OCI-LY1 (cell line): ENCODE data around the gene CCDC117.

Experiments used
- H2AFZ ChIP-seq: fragments of 200-600 bp; sonication (generic), shearing (Covaris generic); 2 replicates; pipeline ENCODE4 v1.6.0; 2014; ENCODE audit warnings: antibody characterized with exemption, mild to moderate bottlenecking, low read length
- H3F3A ChIP-seq: fragments of 200-600 bp; sonication (generic), shearing (Covaris generic); 2 replicates; pipeline ENCODE4 v1.6.0; 2014; ENCODE audit warnings: mild to moderate bottlenecking, antibody characterized with exemption, low read length, moderate library complexity; ENCODE audit not compliant: insufficient read depth
- H3K27ac ChIP-seq: fragments of 200-600 bp; sonication (generic); 2 replicates; pipeline ENCODE4 v1.5.1; 2014; ENCODE audit warnings: low read length, mixed run types, mild to moderate bottlenecking, low read depth; ENCODE audit not compliant: poor library complexity, severe bottlenecking
- H3K27me3 ChIP-seq: fragments of 200-600 bp; sonication (generic); 2 replicates; pipeline ENCODE4 v1.6.0; 2014; ENCODE audit warnings: antibody characterized with exemption, mild to moderate bottlenecking, low read length, moderate library complexity; ENCODE audit not compliant: insufficient read depth
- H3K36me3 ChIP-seq: fragments of 200-600 bp; sonication (generic); 2 replicates; pipeline ENCODE4 v1.6.1; 2014; ENCODE audit warnings: mild to moderate bottlenecking, antibody characterized with exemption, low read length, moderate library complexity, mixed read lengths; ENCODE audit not compliant: insufficient read depth
- H3K4me1 ChIP-seq: fragments of 200-600 bp; sonication (generic); 2 replicates; pipeline ENCODE4 v1.5.1; 2014; ENCODE audit warnings: mild to moderate bottlenecking, low read length, moderate library complexity; ENCODE audit not compliant: insufficient read depth, severe bottlenecking
- H3K4me2 ChIP-seq: fragments of 200-600 bp; sonication (generic), shearing (Covaris generic); 2 replicates; pipeline ENCODE4 v1.6.1; 2014; ENCODE audit warnings: low read length
- H3K4me3 ChIP-seq: fragments of 200-600 bp; sonication (generic); 2 replicates; pipeline ENCODE4 v1.5.1; 2014; ENCODE audit warnings: low read length, low read depth, mild to moderate bottlenecking, mixed read lengths; ENCODE audit not compliant: poor library complexity, severe bottlenecking
- H3K79me2 ChIP-seq: fragments of 200-600 bp; shearing (Covaris generic); 2 replicates; pipeline ENCODE4 v1.6.1; 2016; ENCODE audit warnings: mixed run types, low read length, mixed read lengths; ENCODE audit not compliant: insufficient read depth
- H3K9ac ChIP-seq: fragments of 200-600 bp; sonication (generic), shearing (Covaris generic); 2 replicates; pipeline ENCODE4 v1.6.1; 2014; ENCODE audit warnings: mild to moderate bottlenecking, low read length, mixed read lengths
- H3K9me2 ChIP-seq: fragments of 200-600 bp; sonication (generic), shearing (Covaris generic); 2 replicates; pipeline ENCODE4 v1.6.1; 2014; ENCODE audit warnings: low read depth, mild to moderate bottlenecking, low read length, mixed read lengths
- H3K9me3 ChIP-seq: fragments of 200-600 bp; shearing (Covaris generic); 2 replicates; pipeline ENCODE4 v1.6.1; 2014; ENCODE audit warnings: low read length, mixed read lengths
- H4K20me1 ChIP-seq: fragments of 200-600 bp; sonication (generic), shearing (Covaris generic); 2 replicates; pipeline ENCODE4 v1.6.0; 2016; ENCODE audit warnings: mild to moderate bottlenecking, low read length; ENCODE audit not compliant: insufficient read depth
- EZH2 ChIP-seq: fragments of 200-600 bp; sonication (generic), shearing (Covaris generic); IDR thresholded peaks from 2 replicates; pipeline ENCODE4 v1.8.0; 2017; ENCODE audit warnings: borderline replicate concordance, mixed run types, mild to moderate bottlenecking, antibody characterized with exemption, low read length, moderate library complexity, mixed read lengths
- TF ChIP-seq, protein P1 (sequence below): fragments of 200-600 bp; sonication (generic), shearing (Covaris generic); IDR thresholded peaks from 2 replicates; pipeline ENCODE4 v1.5.1; 2017; ENCODE audit warnings: mild to moderate bottlenecking, antibody characterized with exemption, low read length, moderate library complexity, mixed read lengths

The CCDC117 gene

DNA sequence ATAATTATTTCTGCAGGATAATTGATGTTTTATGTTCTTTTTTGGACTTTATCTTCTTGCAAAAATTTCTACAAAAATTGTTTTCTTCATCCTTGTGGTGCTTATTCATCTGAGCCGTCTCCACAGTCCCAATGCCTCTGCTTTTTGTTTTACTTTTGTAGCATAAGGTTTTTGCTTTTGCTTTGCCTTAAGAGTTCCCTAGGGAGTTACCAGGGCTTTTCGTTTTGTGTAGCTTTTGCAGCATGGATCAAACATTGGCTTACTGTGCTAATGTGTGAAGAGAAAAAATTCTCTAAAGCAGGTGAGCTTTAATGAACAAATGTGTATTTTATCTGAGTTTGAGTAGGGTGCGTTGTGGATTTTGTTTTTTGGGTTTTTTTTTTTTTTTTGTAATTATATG is 16.1 kb downstream of the CCDC117 start:
- H3K4me1 ChIP-seq: peaks cover 25% of the 10 kb centered on the region
- H3K4me2 ChIP-seq: no peak overlapping the region
- H3K27ac ChIP-seq: no peak overlapping the region
- H3F3A ChIP-seq: no peaks in the 10 kb centered on the region
- H3K9me3 ChIP-seq: no peaks in the 10 kb centered on the region
- no peak overlapping the region for H3K4me3 ChIP-seq
- no peaks in the 10 kb centered on the region for H3K27me3 ChIP-seq
- H4K20me1 ChIP-seq: no peaks in the 10 kb centered on the region
- H2AFZ ChIP-seq: no peak overlapping the region
- no peaks in the 10 kb centered on the region for H3K9me2 ChIP-seq
- TF ChIP-seq EZH2: no peak
- TF ChIP-seq, protein P1, sequence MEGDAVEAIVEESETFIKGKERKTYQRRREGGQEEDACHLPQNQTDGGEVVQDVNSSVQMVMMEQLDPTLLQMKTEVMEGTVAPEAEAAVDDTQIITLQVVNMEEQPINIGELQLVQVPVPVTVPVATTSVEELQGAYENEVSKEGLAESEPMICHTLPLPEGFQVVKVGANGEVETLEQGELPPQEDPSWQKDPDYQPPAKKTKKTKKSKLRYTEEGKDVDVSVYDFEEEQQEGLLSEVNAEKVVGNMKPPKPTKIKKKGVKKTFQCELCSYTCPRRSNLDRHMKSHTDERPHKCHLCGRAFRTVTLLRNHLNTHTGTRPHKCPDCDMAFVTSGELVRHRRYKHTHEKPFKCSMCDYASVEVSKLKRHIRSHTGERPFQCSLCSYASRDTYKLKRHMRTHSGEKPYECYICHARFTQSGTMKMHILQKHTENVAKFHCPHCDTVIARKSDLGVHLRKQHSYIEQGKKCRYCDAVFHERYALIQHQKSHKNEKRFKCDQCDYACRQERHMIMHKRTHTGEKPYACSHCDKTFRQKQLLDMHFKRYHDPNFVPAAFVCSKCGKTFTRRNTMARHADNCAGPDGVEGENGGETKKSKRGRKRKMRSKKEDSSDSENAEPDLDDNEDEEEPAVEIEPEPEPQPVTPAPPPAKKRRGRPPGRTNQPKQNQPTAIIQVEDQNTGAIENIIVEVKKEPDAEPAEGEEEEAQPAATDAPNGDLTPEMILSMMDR: no peak
- H3K9ac ChIP-seq: no peak overlapping the region
- H3K36me3 ChIP-seq: peaks cover 57% of the 10 kb centered on the region
- no peaks in the 10 kb centered on the region for H3K79me2 ChIP-seq

DNA sequence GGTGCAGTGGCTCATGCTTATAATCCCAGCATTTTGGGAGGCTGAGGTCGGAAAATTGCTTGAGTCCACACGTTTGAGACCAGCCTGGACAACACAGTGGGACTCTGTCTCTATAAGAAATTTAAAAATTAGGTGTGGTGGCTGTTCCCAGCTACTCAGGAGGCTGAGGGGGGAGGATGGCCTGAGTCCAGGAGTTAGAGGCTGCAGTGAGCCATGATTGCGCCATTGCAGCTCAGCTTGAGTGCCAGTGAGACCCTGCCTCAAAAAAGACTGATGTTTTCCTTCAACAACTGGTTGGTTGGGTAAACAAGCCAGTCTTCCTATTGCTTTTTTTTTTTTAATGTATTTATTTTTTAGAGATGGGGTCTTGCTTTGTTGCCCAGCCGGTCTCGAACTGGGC is 18.6 kb downstream of the CCDC117 start:
- H3K36me3 ChIP-seq: peaks cover 57% of the 10 kb centered on the region
- H3K4me1 ChIP-seq: peaks cover 25% of the 10 kb centered on the region
- H3K4me3 ChIP-seq: no peak overlapping the region
- H2AFZ ChIP-seq: no peak overlapping the region
- H3K79me2 ChIP-seq: no peaks in the 10 kb centered on the region
- H3K27ac ChIP-seq: no peak overlapping the region
- H3K4me2 ChIP-seq: no peak overlapping the region
- no peak overlapping the region for H3K9ac ChIP-seq
- no peaks in the 10 kb centered on the region for H3F3A ChIP-seq
- H3K9me2 ChIP-seq: no peaks in the 10 kb centered on the region
- no peaks in the 10 kb centered on the region for H3K9me3 ChIP-seq
- no peak for TF ChIP-seq EZH2
- TF ChIP-seq, protein P1: no peak
- no peaks in the 10 kb centered on the region for H4K20me1 ChIP-seq
- H3K27me3 ChIP-seq: no peaks in the 10 kb centered on the region

DNA sequence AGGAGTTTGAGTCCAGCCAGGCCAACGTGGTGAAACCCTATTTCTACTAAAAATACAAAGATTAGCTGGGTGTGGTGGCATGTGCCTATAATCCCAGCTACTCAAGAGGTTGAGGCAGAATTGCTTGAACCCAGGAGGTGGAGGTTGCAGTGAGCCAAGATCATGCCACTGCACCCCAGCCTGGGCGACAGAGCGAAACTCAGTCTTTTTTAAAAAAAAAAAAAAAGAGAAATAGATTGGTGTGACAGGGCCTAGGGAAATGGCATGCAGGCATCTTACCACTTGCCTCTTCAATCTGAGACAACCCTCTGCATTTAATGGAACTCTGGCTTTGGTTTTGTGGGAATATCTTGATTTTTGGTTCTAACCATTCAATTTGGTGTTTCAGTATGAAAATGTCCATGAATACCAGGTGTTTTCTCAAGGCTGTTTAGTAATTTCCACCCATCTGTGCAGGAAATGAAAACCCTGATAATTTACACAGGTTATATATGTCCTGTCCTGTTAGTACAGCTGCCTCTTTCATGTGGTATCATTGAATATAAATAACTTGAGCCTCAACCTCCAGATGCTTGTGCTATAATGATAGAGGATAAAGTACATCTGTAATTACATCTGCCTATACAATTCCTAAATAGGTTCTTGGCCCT is 19.5 kb downstream of the CCDC117 start:
- Histone ChIP-seq H3K27me3 (no peaks in the 10 kb centered on the region), H3K9me3 (no peaks in the 10 kb centered on the region), H3K27ac (peak overlapping the region; percentile 47), H3K9me2 (no peaks in the 10 kb centered on the region), H4K20me1 (no peaks in the 10 kb centered on the region), H3K79me2 (no peaks in the 10 kb centered on the region), H3K4me1 (peaks cover 25% of the 10 kb centered on the region), H2AFZ (no peak overlapping the region), H3K9ac (no peak overlapping the region), H3K4me3 (no peak overlapping the region), H3K36me3 (peaks cover 57% of the 10 kb centered on the region), H3F3A (no peaks in the 10 kb centered on the region), H3K4me2 (no peak overlapping the region)
- TF ChIP-seq, protein P1: no peak
- TF ChIP-seq EZH2: no peak
